B cell (primary cell): ENCODE measurements around the gene SEL1L2. TPM values are rescaled to one million over a fixed set of nuclear protein-coding genes. Genes with fewer than 3 reads are reported as not detected.

ENCODE experiments used
- ATAC-seq: fragments of 200-7000 bp; cut with Tn5 transposase; one replicate; pipeline ENCODE4 v1.10.0; 2021; ENCODE audit warnings: low read depth, mild to moderate bottlenecking, moderate number of reproducible peaks, moderate library complexity
- CTCF ChIA-PET: fragments of 350-600 bp; sonication (Branson Sonifier 250); formaldehyde crosslinking; loops from one replicate; lab custom pipeline; 2021; ENCODE audit warnings: antibody characterized with exemption, inconsistent platforms; lab: Charles Lee
- POLR2A ChIA-PET: fragments of 350-600 bp; sonication (Branson Sonifier 250); formaldehyde crosslinking; loops from one replicate; lab custom pipeline; 2021; ENCODE audit warnings: antibody characterized with exemption; lab: Charles Lee
- DNase-seq: peaks from one replicate; pipeline ENCODE4 v3.0.0; 2013
- H2AFZ ChIP-seq: 2 replicates; pipeline ENCODE4 v1.6.1; 2012; ENCODE audit warnings: mild to moderate bottlenecking, low read depth, low read length; ENCODE audit not compliant: insufficient read depth, poor library complexity, severe bottlenecking
- H3K27ac ChIP-seq, 2 donors: 1 replicate in 1 of 2; 2 replicates in 1 of 2; pipeline ENCODE4 v1.5.1; 2012 to 2013; ENCODE audit warnings: low read length in 2 of 2, mild to moderate bottlenecking in 2 of 2, moderate library complexity in 1 of 2
- H3K27me3 ChIP-seq, 4 experiments: fragments of 200-600 bp in 1 of 4; sonication (generic) in 1 of 4; replicated peaks in 1 of 4; 1 replicate in 2 of 4; 2 replicates in 2 of 4; pipeline versions ENCODE4 v1.6.1 to v1.7.0; 2013 to 2016; ENCODE audit warnings: low read length in 3 of 4, mild to moderate bottlenecking in 2 of 4, mixed read lengths in 1 of 4, moderate library complexity in 1 of 4; ENCODE audit not compliant: insufficient read depth in 4 of 4, control insufficient read depth in 3 of 4; ENCODE audit errors: control extremely low read depth in 1 of 4
- H3K36me3 ChIP-seq, 2 experiments: replicated peaks in 1 of 2; 1 replicate in 1 of 2; 2 replicates in 1 of 2; pipeline versions ENCODE4 v1.6.1 to v1.7.1; 2013; ENCODE audit warnings: low read length in 1 of 2; ENCODE audit not compliant: insufficient read depth in 2 of 2, control insufficient read depth in 1 of 2; ENCODE audit errors: control extremely low read depth in 1 of 2, extremely low read depth in 1 of 2
- H3K4me1 ChIP-seq, 2 donors: fragments of 200-600 bp in 1 of 2; sonication (generic) in 1 of 2; 1 replicate in 1 of 2; 2 replicates in 1 of 2; pipeline versions ENCODE4 v1.5.1 to v1.6.1; 2013 to 2017; ENCODE audit warnings: low read length in 2 of 2; ENCODE audit not compliant: control insufficient read depth in 2 of 2, insufficient read depth in 2 of 2
- H3K4me2 ChIP-seq: replicated peaks from 2 replicates; pipeline ENCODE3; 2012; ENCODE audit warnings: mild to moderate bottlenecking, low read depth, low read length; ENCODE audit not compliant: poor library complexity, severe bottlenecking
- H3K4me3 ChIP-seq, 5 experiments: fragments of 200-600 bp in 1 of 5; sonication (generic) in 1 of 5; 1 replicate in 3 of 5; 2 replicates in 2 of 5; pipeline versions ENCODE4 v1.5.1 to v1.7.0; 2011 to 2016; ENCODE audit warnings: low read length in 4 of 5, mild to moderate bottlenecking in 4 of 5, low read depth in 2 of 5, control low read depth in 1 of 5, moderate library complexity in 1 of 5; ENCODE audit not compliant: insufficient read depth in 1 of 5; ENCODE audit errors: control extremely low read depth in 1 of 5, extremely low read depth in 1 of 5
- H3K79me2 ChIP-seq: fragments of 200-600 bp; sonication (generic); one replicate; pipeline ENCODE4 v1.6.0; 2016; ENCODE audit warnings: low read length; ENCODE audit not compliant: control insufficient read depth, insufficient read depth
- H3K9ac ChIP-seq: fragments of 200-600 bp; sonication (generic); 2 replicates; pipeline ENCODE4 v1.6.1; 2017; ENCODE audit warnings: mild to moderate bottlenecking, low read length, moderate library complexity
- H3K9me3 ChIP-seq, 3 donors: one replicate each; pipeline versions ENCODE4 v1.6.1 to v1.7.1; 2013; ENCODE audit warnings: low read length in 2 of 3; ENCODE audit not compliant: control insufficient read depth in 2 of 3, insufficient read depth in 1 of 3; ENCODE audit errors: control extremely low read depth in 1 of 3
- H4K20me1 ChIP-seq: 2 replicates; pipeline ENCODE4 v1.6.0; 2012; ENCODE audit warnings: mild to moderate bottlenecking, low read length; ENCODE audit not compliant: insufficient read depth, control insufficient read depth, poor library complexity, severe bottlenecking
- H3K27ac Mint-ChIP-seq: one replicate; pipeline ENCODE4 v1.8.0; 2021; ENCODE audit warnings: mixed read lengths
- H3K27me3 Mint-ChIP-seq: one replicate; pipeline ENCODE4 v1.8.0; 2021; ENCODE audit warnings: mixed read lengths
- H3K4me1 Mint-ChIP-seq: one replicate; pipeline ENCODE4 v1.8.0; 2021; ENCODE audit warnings: mixed read lengths
- H3K4me3 Mint-ChIP-seq: one replicate; pipeline ENCODE4 v1.8.0; 2021; ENCODE audit warnings: mixed read lengths
- H3K9me3 Mint-ChIP-seq: one replicate; pipeline ENCODE4 v1.8.0; 2022; ENCODE audit warnings: mixed read lengths; ENCODE audit not compliant: insufficient read depth
- EZH2 ChIP-seq: IDR thresholded peaks from 2 replicates; pipeline ENCODE4 v1.6.1; 2012; ENCODE audit warnings: borderline replicate concordance, low read depth, mild to moderate bottlenecking, moderate library complexity, low read length; ENCODE audit not compliant: insufficient read depth, poor library complexity, severe bottlenecking
- WGBS: methylation state at CpG from one replicate; pipeline ENCODE4 v1.1.5; 2013; ENCODE audit warnings: missing lambda C conversion rate; ENCODE audit not compliant: insufficient coverage; 5-methylcytosine and 5-hydroxymethylcytosine counted together
- intact Hi-C: fragments of 100-400 bp; cut with micrococcal nuclease; formaldehyde crosslinking; loops from one replicate; pipeline ENCODE4 v1.10.0; 2022
- polyA plus RNA-seq: library from polyadenylated mRNA; depleted of rRNA; stranded (reverse); fragments of >200 nt; gene quantifications from 2 replicates; pipeline ENCODE4 v1.2.3, GENCODE V29; 2012
- total RNA-seq, 2 donors: library from RNA; stranded (reverse); fragments of 120-200 nt in 1 of 2; gene quantifications; 1 replicate in 1 of 2; 2 replicates in 1 of 2; pipeline versions ENCODE4 v1.2.3 to v1.2.4, GENCODE V29; 2013 to 2022
- TF ChIP-seq, protein P1 (sequence below): fragments of 200-600 bp; IDR thresholded peaks from one replicate; pipeline ENCODE4 v1.8.0; 2022; ENCODE audit warnings: antibody characterized with exemption, mild to moderate bottlenecking

The SEL1L2 gene
- total and polyA plus RNA-seq, 2 donors (not counting 1 experiment from before 2014, with no cell fraction given), result not detected

DNA sequence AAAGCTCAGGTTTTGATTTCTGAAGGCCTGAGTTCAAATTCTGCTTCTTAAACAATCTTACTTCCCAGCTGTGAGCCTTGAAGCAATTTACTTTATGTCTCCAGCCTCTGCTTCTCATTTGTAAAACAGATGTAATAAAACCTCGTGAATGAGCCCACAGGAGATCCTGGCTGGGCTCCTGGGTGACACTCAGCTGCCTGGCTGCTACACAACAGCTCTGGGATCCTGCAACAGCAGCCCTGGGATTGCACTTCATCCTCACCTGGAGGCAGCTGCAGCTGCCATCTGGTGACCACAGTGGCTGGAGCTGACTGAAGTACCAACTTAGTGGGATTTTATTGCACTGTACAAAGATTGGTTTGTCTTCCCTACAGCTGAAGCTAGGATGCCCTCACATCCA is 107.0 kb downstream of the SEL1L2 start:
- Histone ChIP-seq H3K27me3 (no peaks in the 10 kb centered on the region), H3K9ac (no peak overlapping the region), H3K36me3 (no peaks in the 10 kb centered on the region), H3K9me3 (no peaks in the 10 kb centered on the region), H2AFZ (no peak overlapping the region), H3K79me2 (no peaks in the 10 kb centered on the region), H3K4me2 (no peak overlapping the region), H3K4me3 (no peak overlapping the region), H4K20me1 (no peaks in the 10 kb centered on the region), H3K4me1 (no peaks in the 10 kb centered on the region), H3K27ac (no peak overlapping the region)
- ChIA-PET CTCF (no interaction called here), POLR2A (no interaction called here)
- WGBS, result 33% methylated on average over 1 of the region's 1 CpG
- no peaks in the 10 kb centered on the region for H3K4me1 Mint-ChIP-seq
- ATAC-seq (no peak), DNase-seq (no peak)
- no peak overlapping the region for H3K27ac Mint-ChIP-seq
- intact Hi-C loops, result no loop called here
- TF ChIP-seq EZH2, result no peak
- TF ChIP-seq, protein P1, sequence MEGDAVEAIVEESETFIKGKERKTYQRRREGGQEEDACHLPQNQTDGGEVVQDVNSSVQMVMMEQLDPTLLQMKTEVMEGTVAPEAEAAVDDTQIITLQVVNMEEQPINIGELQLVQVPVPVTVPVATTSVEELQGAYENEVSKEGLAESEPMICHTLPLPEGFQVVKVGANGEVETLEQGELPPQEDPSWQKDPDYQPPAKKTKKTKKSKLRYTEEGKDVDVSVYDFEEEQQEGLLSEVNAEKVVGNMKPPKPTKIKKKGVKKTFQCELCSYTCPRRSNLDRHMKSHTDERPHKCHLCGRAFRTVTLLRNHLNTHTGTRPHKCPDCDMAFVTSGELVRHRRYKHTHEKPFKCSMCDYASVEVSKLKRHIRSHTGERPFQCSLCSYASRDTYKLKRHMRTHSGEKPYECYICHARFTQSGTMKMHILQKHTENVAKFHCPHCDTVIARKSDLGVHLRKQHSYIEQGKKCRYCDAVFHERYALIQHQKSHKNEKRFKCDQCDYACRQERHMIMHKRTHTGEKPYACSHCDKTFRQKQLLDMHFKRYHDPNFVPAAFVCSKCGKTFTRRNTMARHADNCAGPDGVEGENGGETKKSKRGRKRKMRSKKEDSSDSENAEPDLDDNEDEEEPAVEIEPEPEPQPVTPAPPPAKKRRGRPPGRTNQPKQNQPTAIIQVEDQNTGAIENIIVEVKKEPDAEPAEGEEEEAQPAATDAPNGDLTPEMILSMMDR, result no peak
- H3K9me3 Mint-ChIP-seq, result no peaks in the 10 kb centered on the region
- no peaks in the 10 kb centered on the region for H3K27me3 Mint-ChIP-seq
- H3K4me3 Mint-ChIP-seq, result no peak overlapping the region

DNA sequence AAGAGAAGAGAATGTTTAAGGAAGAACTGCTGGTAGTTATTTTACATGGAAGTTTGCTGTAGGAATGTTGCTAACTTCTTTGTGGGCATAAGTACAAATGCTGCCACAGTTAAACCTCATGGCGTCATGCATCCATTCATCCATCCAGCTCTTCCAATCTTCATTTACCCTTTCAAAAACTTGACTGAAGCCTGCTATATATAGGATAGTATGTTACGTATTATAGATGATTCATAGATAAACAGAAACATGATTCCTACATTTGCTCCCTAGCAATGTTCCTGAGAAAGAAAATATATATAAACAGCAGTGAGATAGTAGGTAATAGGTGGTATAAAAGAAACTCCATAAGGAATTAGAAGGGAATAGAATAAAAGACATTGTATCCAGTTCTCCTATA is 111.8 kb downstream of the SEL1L2 start:
- H3K27ac Mint-ChIP-seq, result no peak overlapping the region
- no peaks in the 10 kb centered on the region for H3K79me2 ChIP-seq
- ATAC-seq (no peak), DNase-seq (no peak)
- no peak overlapping the region for H3K4me3 Mint-ChIP-seq
- H3K4me1 Mint-ChIP-seq, result no peaks in the 10 kb centered on the region
- H4K20me1 ChIP-seq, result no peaks in the 10 kb centered on the region
- intact Hi-C loops, result no loop called here
- no peak for TF ChIP-seq EZH2
- TF ChIP-seq, protein P1, result no peak
- no peaks in the 10 kb centered on the region for H3K4me1 ChIP-seq
- H3K27me3 Mint-ChIP-seq, result peaks cover 10% of the 10 kb centered on the region
- H3K9me3 ChIP-seq, result no peaks in the 10 kb centered on the region
- H2AFZ ChIP-seq, result no peak overlapping the region
- no peak overlapping the region for H3K9ac ChIP-seq
- H3K36me3 ChIP-seq, result no peaks in the 10 kb centered on the region
- no peak overlapping the region for H3K4me3 ChIP-seq
- H3K4me2 ChIP-seq, result no peak overlapping the region
- ChIA-PET POLR2A (no interaction called here), CTCF (no interaction called here)
- no CpG with 5 or more reads among the region's 2 CpGs for WGBS
- no peaks in the 10 kb centered on the region for H3K9me3 Mint-ChIP-seq
- H3K27me3 ChIP-seq, result peaks cover 0 to 5% (median 0%) of the 10 kb centered on the region in 4 experiments
- H3K27ac ChIP-seq, result no peak overlapping the region
